Measurements from ENCODE around the gene FSD1L.

The FSD1L gene

DNA sequence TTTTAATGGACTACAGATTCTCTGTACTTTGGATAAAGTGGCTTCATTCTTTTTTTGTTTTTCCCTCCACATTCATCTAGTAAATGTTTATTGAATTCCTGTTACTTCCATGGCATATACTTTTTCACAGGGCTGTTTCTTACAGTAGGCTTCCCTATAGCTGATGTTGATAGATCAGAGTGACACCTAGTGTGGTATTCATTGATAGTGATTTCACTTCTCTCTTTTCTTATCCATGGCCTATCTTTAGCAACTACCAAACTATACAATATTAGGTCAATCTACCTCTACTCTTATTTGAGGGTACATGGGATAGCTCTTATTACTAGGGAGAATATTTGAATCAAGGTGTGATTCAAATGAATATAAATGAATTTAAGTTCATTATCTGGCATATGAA is 35.8 kb downstream of the FSD1L start:
- Histone ChIP-seq H3K4me1 (ENCODE audit: control insufficient read depth, insufficient read depth, low read length) (no peaks in the 10 kb centered on the region), H3K36me3 (ENCODE audit: control insufficient read depth in 2 of 2, insufficient read depth in 1 of 2, low read length in 2 of 2) (peaks cover 0 to 13% of the 10 kb centered on the region in 2 experiments; a peak in 1 of 3 replicates), H3K27ac (ENCODE audit: extremely low read depth, low read depth, low read length) (no peak overlapping the region), H3K9me3 (ENCODE audit: control insufficient read depth, insufficient read depth, low read depth, low read length) (no peaks in the 10 kb centered on the region), H3K4me3 (ENCODE audit: low read depth, low read length) (no peak overlapping the region)
- CTCF ChIA-PET, result no interaction called here
- TF ChIP-seq WT1 (tag by site-specific recombination; IDR thresholded peaks at IDR 0.05), result no peak
- no peak for TF ChIP-seq ZNF449 (tag by site-specific recombination; IDR thresholded peaks at IDR 0.05)
- no peak for TF ChIP-seq ZNF785 (tag by site-specific recombination; IDR thresholded peaks at IDR 0.05)
- TF ChIP-seq ZNF114 (tag by site-specific recombination; IDR thresholded peaks at IDR 0.05), result no peak
- TF ChIP-seq GLIS2 (tag by site-specific recombination; IDR thresholded peaks at IDR 0.05), result no peak
- TF ChIP-seq ZFP69B (tag by site-specific recombination; IDR thresholded peaks at IDR 0.05), result no peak
- TF ChIP-seq SALL2 (tag by site-specific recombination; IDR thresholded peaks at IDR 0.05; ENCODE audit: borderline replicate concordance), result no peak
- no peak for TF ChIP-seq PBX3 (CRISPR knock-in tag; IDR thresholded peaks at IDR 0.05)
- no peak for TF ChIP-seq ZNF157 (tag by site-specific recombination; IDR thresholded peaks at IDR 0.05)
- TF ChIP-seq ZNF514 (tag by site-specific recombination; IDR thresholded peaks at IDR 0.05), result no peak
- no peak for TF ChIP-seq FEZF1 (tag by site-specific recombination; IDR thresholded peaks at IDR 0.05)
- TF ChIP-seq ZNF274 (IDR thresholded peaks at IDR 0.05; ENCODE audit: low read length), result no peak
- no peak for TF ChIP-seq ZNF274 (tag by site-specific recombination; IDR thresholded peaks at IDR 0.05; ENCODE audit: borderline replicate concordance)
- no peak for TF ChIP-seq ZNF433 (tag by site-specific recombination; IDR thresholded peaks at IDR 0.05; ENCODE audit: low read depth)
- TF ChIP-seq, protein P1, sequence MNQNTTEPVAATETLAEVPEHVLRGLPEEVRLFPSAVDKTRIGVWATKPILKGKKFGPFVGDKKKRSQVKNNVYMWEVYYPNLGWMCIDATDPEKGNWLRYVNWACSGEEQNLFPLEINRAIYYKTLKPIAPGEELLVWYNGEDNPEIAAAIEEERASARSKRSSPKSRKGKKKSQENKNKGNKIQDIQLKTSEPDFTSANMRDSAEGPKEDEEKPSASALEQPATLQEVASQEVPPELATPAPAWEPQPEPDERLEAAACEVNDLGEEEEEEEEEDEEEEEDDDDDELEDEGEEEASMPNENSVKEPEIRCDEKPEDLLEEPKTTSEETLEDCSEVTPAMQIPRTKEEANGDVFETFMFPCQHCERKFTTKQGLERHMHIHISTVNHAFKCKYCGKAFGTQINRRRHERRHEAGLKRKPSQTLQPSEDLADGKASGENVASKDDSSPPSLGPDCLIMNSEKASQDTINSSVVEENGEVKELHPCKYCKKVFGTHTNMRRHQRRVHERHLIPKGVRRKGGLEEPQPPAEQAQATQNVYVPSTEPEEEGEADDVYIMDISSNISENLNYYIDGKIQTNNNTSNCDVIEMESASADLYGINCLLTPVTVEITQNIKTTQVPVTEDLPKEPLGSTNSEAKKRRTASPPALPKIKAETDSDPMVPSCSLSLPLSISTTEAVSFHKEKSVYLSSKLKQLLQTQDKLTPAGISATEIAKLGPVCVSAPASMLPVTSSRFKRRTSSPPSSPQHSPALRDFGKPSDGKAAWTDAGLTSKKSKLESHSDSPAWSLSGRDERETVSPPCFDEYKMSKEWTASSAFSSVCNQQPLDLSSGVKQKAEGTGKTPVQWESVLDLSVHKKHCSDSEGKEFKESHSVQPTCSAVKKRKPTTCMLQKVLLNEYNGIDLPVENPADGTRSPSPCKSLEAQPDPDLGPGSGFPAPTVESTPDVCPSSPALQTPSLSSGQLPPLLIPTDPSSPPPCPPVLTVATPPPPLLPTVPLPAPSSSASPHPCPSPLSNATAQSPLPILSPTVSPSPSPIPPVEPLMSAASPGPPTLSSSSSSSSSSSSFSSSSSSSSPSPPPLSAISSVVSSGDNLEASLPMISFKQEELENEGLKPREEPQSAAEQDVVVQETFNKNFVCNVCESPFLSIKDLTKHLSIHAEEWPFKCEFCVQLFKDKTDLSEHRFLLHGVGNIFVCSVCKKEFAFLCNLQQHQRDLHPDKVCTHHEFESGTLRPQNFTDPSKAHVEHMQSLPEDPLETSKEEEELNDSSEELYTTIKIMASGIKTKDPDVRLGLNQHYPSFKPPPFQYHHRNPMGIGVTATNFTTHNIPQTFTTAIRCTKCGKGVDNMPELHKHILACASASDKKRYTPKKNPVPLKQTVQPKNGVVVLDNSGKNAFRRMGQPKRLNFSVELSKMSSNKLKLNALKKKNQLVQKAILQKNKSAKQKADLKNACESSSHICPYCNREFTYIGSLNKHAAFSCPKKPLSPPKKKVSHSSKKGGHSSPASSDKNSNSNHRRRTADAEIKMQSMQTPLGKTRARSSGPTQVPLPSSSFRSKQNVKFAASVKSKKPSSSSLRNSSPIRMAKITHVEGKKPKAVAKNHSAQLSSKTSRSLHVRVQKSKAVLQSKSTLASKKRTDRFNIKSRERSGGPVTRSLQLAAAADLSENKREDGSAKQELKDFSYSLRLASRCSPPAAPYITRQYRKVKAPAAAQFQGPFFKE (tag by site-specific recombination; IDR thresholded peaks at IDR 0.05; ENCODE audit: borderline replicate concordance), result no peak
- no peak for TF ChIP-seq ZNF140 (tag by site-specific recombination; IDR thresholded peaks at IDR 0.05)
- TF ChIP-seq ZNF280D (tag by site-specific recombination; IDR thresholded peaks at IDR 0.05), result no peak
- POLR2A ChIA-PET, result no interaction called here
